ENCODE results near the gene ISCU.

GRCh38 chr12:108599948-108600701, 37.7 kb downstream of the ISCU start:
- TF ChIP-seq CTCF (IDR thresholded peaks at IDR 0.05; ENCODE audit: insufficient read depth, low read length, poor library complexity, severe bottlenecking) (no peak), EZH2phosphoT487 (conservative IDR thresholded peaks at IDR 0.05; ENCODE audit: low read length) (no peak)
